HTERT RPE-1 (cell line): ENCODE data around the gene ARHGAP15.

Source experiments
- in situ Hi-C: fragments of 300-500 bp; cut with MboI; formaldehyde crosslinking; loops from 4 replicates; pipeline ENCODE4 v1.14.3; 2020; ENCODE audit warnings: low sequenced_read_pairs

ARHGAP15 gene

GRCh38 chr2:143219266-143219665 is 90.0 kb downstream of the ARHGAP15 start:
- in situ Hi-C loops = no loop called here

- in situ Hi-C loops = no loop called here
These were observed 94.3 kb downstream of the ARHGAP15 start for GRCh38 chr2:143223556-143223955.

- in situ Hi-C loops = no loop called here
These were observed 96.7 kb downstream of the ARHGAP15 start for GRCh38 chr2:143225931-143226330.

- in situ Hi-C loops = no loop called here
These were observed 97.7 kb downstream of the ARHGAP15 start for GRCh38 chr2:143226714-143227541.

- in situ Hi-C loops = no loop called here
These were observed 100.2 kb downstream of the ARHGAP15 start for GRCh38 chr2:143229411-143229810.

- in situ Hi-C loops = no loop called here
These were observed 100.7 kb downstream of the ARHGAP15 start for GRCh38 chr2:143229952-143230351.

- in situ Hi-C loops = no loop called here
These were observed 101.5 kb downstream of the ARHGAP15 start for GRCh38 chr2:143230506-143231253.

- in situ Hi-C loops = no loop called here
These were observed 102.0 kb downstream of the ARHGAP15 start for GRCh38 chr2:143231254-143231645.

- in situ Hi-C loops = no loop called here
These were observed 108.0 kb downstream of the ARHGAP15 start for GRCh38 chr2:143237146-143237777.

- in situ Hi-C loops = no loop called here
These were observed 112.3 kb downstream of the ARHGAP15 start for GRCh38 chr2:143241403-143242088.

- in situ Hi-C loops = no loop called here
These were observed 117.0 kb downstream of the ARHGAP15 start for GRCh38 chr2:143246246-143246645.

GRCh38 chr2:143246815-143247744 is 117.9 kb downstream of the ARHGAP15 start:
- in situ Hi-C loops = no loop called here

- in situ Hi-C loops = no loop called here
These were observed 119.4 kb downstream of the ARHGAP15 start for GRCh38 chr2:143248631-143249030.

- in situ Hi-C loops = no loop called here
These were observed 122.5 kb downstream of the ARHGAP15 start for GRCh38 chr2:143251681-143252080.

GRCh38 chr2:143252138-143252907 is 123.1 kb downstream of the ARHGAP15 start:
- in situ Hi-C loops = no loop called here

GRCh38 chr2:143254110-143254509 is 124.9 kb downstream of the ARHGAP15 start:
- in situ Hi-C loops = no loop called here

- in situ Hi-C loops = no loop called here
These were observed 125.9 kb downstream of the ARHGAP15 start for GRCh38 chr2:143255086-143255485.

- in situ Hi-C loops = no loop called here
These were observed 126.7 kb downstream of the ARHGAP15 start for GRCh38 chr2:143255899-143256298.
